ENCODE data around the gene TMEM117.

- no peak for TF ChIP-seq CTCF (IDR thresholded peaks at IDR 0.05; ENCODE audit: insufficient read depth, low read depth, low read length)
- no peak for TF ChIP-seq EZH2 (IDR thresholded peaks at IDR 0.05; ENCODE audit: insufficient read depth, low read length)
Observed at GRCh38 chr12:43835264-43835655, 621 bp upstream of the TMEM117 start.
